OCI-LY1 (cell line): Measurements from ENCODE around the gene CNN3.

ENCODE experiments used
- EZH2 ChIP-seq: fragments of 200-600 bp; sonication (generic), shearing (Covaris generic); IDR thresholded peaks from 2 replicates; pipeline ENCODE4 v1.8.0; 2017; ENCODE audit warnings: borderline replicate concordance, mixed run types, mild to moderate bottlenecking, antibody characterized with exemption, low read length, moderate library complexity, mixed read lengths
- TF ChIP-seq, protein P1 (sequence below): fragments of 200-600 bp; sonication (generic), shearing (Covaris generic); IDR thresholded peaks from 2 replicates; pipeline ENCODE4 v1.5.1; 2017; ENCODE audit warnings: mild to moderate bottlenecking, antibody characterized with exemption, low read length, moderate library complexity, mixed read lengths

DNA sequence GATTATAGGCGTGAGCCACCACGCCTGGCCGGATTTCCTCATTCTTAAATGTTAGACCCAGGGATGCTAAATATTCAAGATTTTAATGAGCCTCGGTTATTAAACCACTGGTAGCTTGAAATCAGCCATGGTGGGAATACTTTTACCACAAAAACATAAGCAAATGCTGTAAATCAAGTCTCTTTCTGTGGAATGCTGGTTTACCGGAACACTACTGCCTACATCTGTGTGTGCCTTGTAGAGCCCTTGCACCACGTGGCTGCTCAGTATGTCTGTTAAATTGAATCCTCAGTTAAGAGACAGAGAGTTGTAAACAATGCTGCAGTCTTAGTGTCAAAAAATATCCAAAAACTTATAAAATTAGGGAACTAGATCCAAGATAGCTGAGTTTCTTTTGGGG is 26.8 kb upstream of the CNN3 start:
- TF ChIP-seq, protein P1, sequence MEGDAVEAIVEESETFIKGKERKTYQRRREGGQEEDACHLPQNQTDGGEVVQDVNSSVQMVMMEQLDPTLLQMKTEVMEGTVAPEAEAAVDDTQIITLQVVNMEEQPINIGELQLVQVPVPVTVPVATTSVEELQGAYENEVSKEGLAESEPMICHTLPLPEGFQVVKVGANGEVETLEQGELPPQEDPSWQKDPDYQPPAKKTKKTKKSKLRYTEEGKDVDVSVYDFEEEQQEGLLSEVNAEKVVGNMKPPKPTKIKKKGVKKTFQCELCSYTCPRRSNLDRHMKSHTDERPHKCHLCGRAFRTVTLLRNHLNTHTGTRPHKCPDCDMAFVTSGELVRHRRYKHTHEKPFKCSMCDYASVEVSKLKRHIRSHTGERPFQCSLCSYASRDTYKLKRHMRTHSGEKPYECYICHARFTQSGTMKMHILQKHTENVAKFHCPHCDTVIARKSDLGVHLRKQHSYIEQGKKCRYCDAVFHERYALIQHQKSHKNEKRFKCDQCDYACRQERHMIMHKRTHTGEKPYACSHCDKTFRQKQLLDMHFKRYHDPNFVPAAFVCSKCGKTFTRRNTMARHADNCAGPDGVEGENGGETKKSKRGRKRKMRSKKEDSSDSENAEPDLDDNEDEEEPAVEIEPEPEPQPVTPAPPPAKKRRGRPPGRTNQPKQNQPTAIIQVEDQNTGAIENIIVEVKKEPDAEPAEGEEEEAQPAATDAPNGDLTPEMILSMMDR = no peak
- TF ChIP-seq EZH2 = no peak
